Activated T-cell treated with anti-CD3 and anti-CD28 coated beads, Interleukin-2, amount 50 U/mL, for 4 hours (primary cell): ENCODE results near the gene BID. TPM values are rescaled to one million over a fixed set of nuclear protein-coding genes. Genes with fewer than 3 reads are reported as not detected.
A peak's percentile ranks its signal among the peaks of the same experiment; 100 is the strongest.

ENCODE experiments used
- ATAC-seq, 2 donors: fragments of 200-7000 bp; cut with Tn5 transposase; one replicate each; pipeline ENCODE4 v1.10.0; 2021
- DNase-seq: peaks from one replicate; pipeline ENCODE4 v3.0.0-alpha.2; 2020
- H3K27me3 Mint-ChIP-seq: one replicate; pipeline ENCODE4 v1.8.0; 2021; ENCODE audit warnings: low read depth, mixed read lengths
- H3K36me3 Mint-ChIP-seq: one replicate; pipeline ENCODE4 v1.8.0; 2022; ENCODE audit warnings: mixed read lengths; ENCODE audit not compliant: insufficient read depth
- H3K4me1 Mint-ChIP-seq: one replicate; pipeline ENCODE4 v1.8.0; 2021; ENCODE audit warnings: low read depth, mixed read lengths
- H3K4me3 Mint-ChIP-seq: one replicate; pipeline ENCODE4 v1.8.0; 2021; ENCODE audit warnings: mild to moderate bottlenecking, moderate library complexity, mixed read lengths
- H3K9me3 Mint-ChIP-seq: one replicate; pipeline ENCODE4 v1.8.0; 2021; ENCODE audit warnings: mixed read lengths
- total RNA-seq, 3 donors: library from RNA; stranded (reverse); gene quantifications; one replicate each; pipeline ENCODE4 v1.2.1, GENCODE V29; 2021

The BID gene
- total RNA-seq, 3 donors from 2014 or later = 30.3 to 39.5 (median 36.5) TPM

GRCh38 chr22:17749605-17750395 lies 24.5 kb downstream of the BID start:
- Mint-ChIP-seq H3K4me3 (no peak overlapping the region), H3K36me3 (peaks cover 3% of the 10 kb centered on the region), H3K4me1 (peaks cover 3% of the 10 kb centered on the region), H3K9me3 (no peaks in the 10 kb centered on the region), H3K27me3 (no peaks in the 10 kb centered on the region)
- DNase-seq = no peak
- ATAC-seq = no peak

- H3K9me3 Mint-ChIP-seq = no peaks in the 10 kb centered on the region
- no peaks in the 10 kb centered on the region for H3K27me3 Mint-ChIP-seq
- H3K4me3 Mint-ChIP-seq = no peak overlapping the region
- no peak for ATAC-seq
- no peak for DNase-seq
- no peaks in the 10 kb centered on the region for H3K4me1 Mint-ChIP-seq
- H3K36me3 Mint-ChIP-seq = no peaks in the 10 kb centered on the region
These were observed 25.5 kb downstream of the BID start for GRCh38 chr22:17748555-17749353.

- Mint-ChIP-seq H3K4me3 (no peak overlapping the region), H3K36me3 (peaks cover 3% of the 10 kb centered on the region), H3K27me3 (no peaks in the 10 kb centered on the region), H3K4me1 (peaks cover 5% of the 10 kb centered on the region), H3K9me3 (no peaks in the 10 kb centered on the region)
- ATAC-seq (no peak), DNase-seq (no peak)
These were observed 27.4 kb downstream of the BID start for GRCh38 chr22:17746916-17747315.

GRCh38 chr22:17744430-17744829 lies 29.8 kb downstream of the BID start:
- ATAC-seq (no peak), DNase-seq (no peak)
- Mint-ChIP-seq H3K36me3 (peaks cover 5% of the 10 kb centered on the region), H3K9me3 (no peaks in the 10 kb centered on the region), H3K4me3 (no peak overlapping the region), H3K4me1 (peaks cover 5% of the 10 kb centered on the region), H3K27me3 (no peaks in the 10 kb centered on the region)

- peaks cover 5% of the 10 kb centered on the region for H3K4me1 Mint-ChIP-seq
- ATAC-seq (no peak), DNase-seq (no peak)
- H3K27me3 Mint-ChIP-seq = no peaks in the 10 kb centered on the region
- no peaks in the 10 kb centered on the region for H3K9me3 Mint-ChIP-seq
- H3K36me3 Mint-ChIP-seq = peaks cover 6% of the 10 kb centered on the region
- H3K4me3 Mint-ChIP-seq = no peak overlapping the region
These were observed 30.4 kb downstream of the BID start for GRCh38 chr22:17743661-17744411.

GRCh38 chr22:17742527-17742902 lies 31.8 kb downstream of the BID start:
- Mint-ChIP-seq H3K4me1 (peaks cover 5% of the 10 kb centered on the region), H3K27me3 (no peaks in the 10 kb centered on the region), H3K9me3 (no peaks in the 10 kb centered on the region), H3K36me3 (peaks cover 11% of the 10 kb centered on the region), H3K4me3 (no peak overlapping the region)
- peak; percentile 89 to 92 for ATAC-seq
- peak; percentile 62 for DNase-seq

- Mint-ChIP-seq H3K4me1 (peaks cover 5% of the 10 kb centered on the region), H3K36me3 (peaks cover 11% of the 10 kb centered on the region), H3K9me3 (no peaks in the 10 kb centered on the region), H3K27me3 (no peaks in the 10 kb centered on the region), H3K4me3 (no peak overlapping the region)
- no peak for ATAC-seq
- DNase-seq = no peak
These were observed 32.3 kb downstream of the BID start for GRCh38 chr22:17741866-17742526.

- Mint-ChIP-seq H3K27me3 (no peaks in the 10 kb centered on the region), H3K4me1 (peaks cover 10% of the 10 kb centered on the region), H3K9me3 (no peaks in the 10 kb centered on the region), H3K4me3 (no peak overlapping the region), H3K36me3 (peaks cover 14% of the 10 kb centered on the region)
- DNase-seq = no peak
- no peak for ATAC-seq
These were observed 34.9 kb downstream of the BID start for GRCh38 chr22:17739196-17739975.

- ATAC-seq (no peak), DNase-seq (no peak)
- Mint-ChIP-seq H3K27me3 (no peaks in the 10 kb centered on the region), H3K4me1 (peaks cover 19% of the 10 kb centered on the region), H3K9me3 (no peaks in the 10 kb centered on the region), H3K4me3 (no peak overlapping the region), H3K36me3 (peaks cover 17% of the 10 kb centered on the region)
These were observed 35.7 kb downstream of the BID start for GRCh38 chr22:17738386-17739128.

- H3K4me1 Mint-ChIP-seq = peaks cover 15% of the 10 kb centered on the region
These were observed 40.1 kb downstream of the BID start for GRCh38 chr22:17734187-17734586.

GRCh38 chr22:17733466-17733865 lies 40.8 kb downstream of the BID start:
- no peaks in the 10 kb centered on the region for H3K27me3 Mint-ChIP-seq
- H3K4me3 Mint-ChIP-seq = no peak overlapping the region
- H3K9me3 Mint-ChIP-seq = no peaks in the 10 kb centered on the region
- DNase-seq (no peak), ATAC-seq (no peak)
- H3K36me3 Mint-ChIP-seq = peaks cover 18% of the 10 kb centered on the region
- H3K4me1 Mint-ChIP-seq = peaks cover 15% of the 10 kb centered on the region

More at GRCh38 chr22:17734187-17734586, 40.1 kb downstream of the BID start:
- Mint-ChIP-seq H3K36me3 (peaks cover 18% of the 10 kb centered on the region), H3K27me3 (no peaks in the 10 kb centered on the region), H3K9me3 (no peaks in the 10 kb centered on the region), H3K4me3 (no peak overlapping the region)
- ATAC-seq = peak; percentile 72 to 83
- no peak for DNase-seq

- H3K27me3 Mint-ChIP-seq = no peaks in the 10 kb centered on the region
- ATAC-seq = no peak
- no peak for DNase-seq
- peaks cover 19% of the 10 kb centered on the region for H3K36me3 Mint-ChIP-seq
- no peak overlapping the region for H3K4me3 Mint-ChIP-seq
- H3K9me3 Mint-ChIP-seq = no peaks in the 10 kb centered on the region
- H3K4me1 Mint-ChIP-seq = peaks cover 15% of the 10 kb centered on the region
These were observed 41.9 kb downstream of the BID start for GRCh38 chr22:17732251-17732854.
